ENCODE measurements around the gene CCDC40.

CCDC40 gene

GRCh38 chr17:80000136-80000535, 36.3 kb upstream of the CCDC40 start:
- DNase-seq (ENCODE audit: low spot score) = no peak

- DNase-seq (ENCODE audit: low spot score) = no peak
Measured at GRCh38 chr17:80000981-80001775, 35.3 kb upstream of the CCDC40 start.

GRCh38 chr17:80002070-80002641, 34.3 kb upstream of the CCDC40 start:
- no peak for DNase-seq (ENCODE audit: low spot score)

- DNase-seq (ENCODE audit: low spot score) = no peak
Measured at GRCh38 chr17:80002690-80003490, 33.6 kb upstream of the CCDC40 start.

- DNase-seq (ENCODE audit: low spot score) = no peak
Measured at GRCh38 chr17:80003969-80004368, 32.5 kb upstream of the CCDC40 start.

- no peak for DNase-seq (ENCODE audit: low spot score)
Measured at GRCh38 chr17:80005360-80006338, 30.8 kb upstream of the CCDC40 start.

GRCh38 chr17:80006339-80006720, 30.1 kb upstream of the CCDC40 start:
- DNase-seq (ENCODE audit: low spot score) = no peak

- no peak for DNase-seq (ENCODE audit: low spot score)
Measured at GRCh38 chr17:80006811-80007752, 29.4 kb upstream of the CCDC40 start.

- no peak for DNase-seq (ENCODE audit: low spot score)
Measured at GRCh38 chr17:80007939-80008338, 28.5 kb upstream of the CCDC40 start.

GRCh38 chr17:80008383-80008840, 28.0 kb upstream of the CCDC40 start:
- no peak for DNase-seq (ENCODE audit: low spot score)

- DNase-seq (ENCODE audit: low spot score) = no peak
Measured at GRCh38 chr17:80008848-80009247, 27.6 kb upstream of the CCDC40 start.

GRCh38 chr17:80009391-80010282, 26.8 kb upstream of the CCDC40 start:
- no peak for DNase-seq (ENCODE audit: low spot score)

- DNase-seq (ENCODE audit: low spot score) = no peak
Measured at GRCh38 chr17:80010283-80010858, 26.1 kb upstream of the CCDC40 start.

- no peak for DNase-seq (ENCODE audit: low spot score)
Measured at GRCh38 chr17:80011989-80012555, 24.4 kb upstream of the CCDC40 start.

- DNase-seq (ENCODE audit: low spot score) = no peak
Measured at GRCh38 chr17:80012765-80013741, 23.4 kb upstream of the CCDC40 start.

- DNase-seq (ENCODE audit: low spot score) = no peak
Measured at GRCh38 chr17:80017226-80018010, 19.0 kb upstream of the CCDC40 start.
